Esophagus muscularis mucosa (tissue), 4 donors: ENCODE measurements around the gene TGFBR3. TPM values are rescaled to one million over a fixed set of nuclear protein-coding genes. Genes with fewer than 3 reads are reported as not detected.
A peak's percentile ranks its signal among the peaks of the same experiment; 100 is the strongest.

Experiments
- DNase-seq: peaks from one replicate; pipeline ENCODE4 v3.0.0-alpha.2; 2017; ENCODE audit errors: extremely low spot score
- H3K27ac ChIP-seq, 4 donors: fragments of 200-600 bp; sonication (generic); replicated peaks in 1 of 4; 1 replicate in 3 of 4; 2 replicates in 1 of 4; pipeline ENCODE4 v1.5.1; 2016 to 2019; ENCODE audit warnings: mild to moderate bottlenecking in 1 of 4
- H3K27me3 ChIP-seq, 4 donors: fragments of 200-600 bp; sonication (generic); one replicate each; pipeline versions ENCODE4 v1.5.1 to v1.6.0; 2016 to 2019
- H3K36me3 ChIP-seq, 4 donors: fragments of 200-600 bp; sonication (generic); one replicate each; pipeline ENCODE4 v1.5.1; 2016 to 2019
- H3K4me1 ChIP-seq, 4 donors: fragments of 200-600 bp; sonication (generic); one replicate each; pipeline ENCODE4 v1.5.1; 2016 to 2019
- H3K4me3 ChIP-seq, 4 donors: fragments of 200-600 bp; sonication (generic); 1 replicate in 2 of 4; 2 replicates in 2 of 4; pipeline ENCODE4 v1.5.1; 2016 to 2019; ENCODE audit warnings: mild to moderate bottlenecking in 4 of 4, moderate library complexity in 1 of 4
- H3K9me3 ChIP-seq, 4 donors: fragments of 200-600 bp; sonication (generic); 1 replicate in 3 of 4; 2 replicates in 1 of 4; pipeline ENCODE4 v1.5.1; 2016 to 2019
- CTCF ChIP-seq, 3 experiments: fragments of 200-600 bp in 2 of 3; fragments of 450-650 bp in 1 of 3; sonication (generic) in 2 of 3; IDR thresholded peaks; one replicate each; pipeline ENCODE4 v1.5.1; 2017 to 2019; ENCODE audit warnings: antibody characterized with exemption in 3 of 3, mild to moderate bottlenecking in 2 of 3, moderate library complexity in 1 of 3
- EP300 ChIP-seq: sonication (generic); formaldehyde crosslinking; IDR thresholded peaks from one replicate; pipeline ENCODE4 v1.6.1; 2017; ENCODE audit warnings: antibody characterized with exemption
- POLR2A ChIP-seq: fragments of 450-650 bp; IDR thresholded peaks from one replicate; pipeline ENCODE4 v1.6.1; 2017; ENCODE audit warnings: antibody characterized with exemption, moderate library complexity, mild to moderate bottlenecking, low read depth
- POLR2AphosphoS5 ChIP-seq, 2 donors: sonication (generic); formaldehyde crosslinking; IDR thresholded peaks; one replicate each; pipeline ENCODE4 v1.6.1; 2017; ENCODE audit warnings: antibody characterized with exemption in 2 of 2
- WGBS: methylation state at CpG from one replicate; pipeline ENCODE4 v1.1.5; 2018; 5-methylcytosine and 5-hydroxymethylcytosine counted together
- intact Hi-C: fragments of 100-400 bp; cut with DNase I; formaldehyde crosslinking; loops from one replicate; pipeline ENCODE4 v1.15.1; 2023
- total RNA-seq, 4 donors: library from RNA; depleted of rRNA; stranded (reverse); fragments of >200 nt; gene quantifications; one replicate each; pipeline versions ENCODE4 v1.1.0 to v1.2.1, GENCODE V29; 2016

TGFBR3 gene
- total RNA-seq, 4 donors from 2014 or later: 176 to 262 (median 188) TPM

- Histone ChIP-seq H3K4me3 (no peak overlapping the region), H3K4me1 (peaks cover 68 to 96% (median 92%) of the 10 kb centered on the region in 4 donors), H3K27me3 (no peaks in the 10 kb centered on the region), H3K9me3 (no peaks in the 10 kb centered on the region), H3K27ac (peak overlapping the region; percentile 81 to 90 (median 87)), H3K36me3 (peaks cover 0 to 11% (median 9%) of the 10 kb centered on the region in 4 donors)
- DNase-seq: no peak
- intact Hi-C loops: no loop called here
- TF ChIP-seq CTCF (IDR thresholded peaks at IDR 0.05) (no peak), POLR2AphosphoS5 (IDR thresholded peaks at IDR 0.05) (no peak), POLR2A (no peak), EP300 (no peak)
- WGBS: 97% methylated on average over 5 of the region's 5 CpGs
Measured at GRCh38 chr1:91741301-91741700, 144.7 kb downstream of the TGFBR3 start.

GRCh38 chr1:91737650-91738049, 148.3 kb downstream of the TGFBR3 start:
- Histone ChIP-seq H3K27ac (peak overlapping the region; percentile 79 to 90 (median 87)), H3K27me3 (no peaks in the 10 kb centered on the region), H3K36me3 (peaks cover 0 to 20% (median 11%) of the 10 kb centered on the region in 4 donors), H3K4me1 (peaks cover 62 to 96% (median 92%) of the 10 kb centered on the region in 4 donors), H3K9me3 (no peaks in the 10 kb centered on the region), H3K4me3 (no peak overlapping the region)
- DNase-seq: no peak
- 87% methylated on average over 4 of the region's 4 CpGs for WGBS
- no peak for TF ChIP-seq CTCF (IDR thresholded peaks at IDR 0.05)
- no peak for TF ChIP-seq EP300
- TF ChIP-seq POLR2AphosphoS5 (IDR thresholded peaks at IDR 0.05): no peak
- TF ChIP-seq POLR2A: no peak
- intact Hi-C loops: loop anchor here (5.0 kb wide), 1 partner anchor 90 kb away; no protein-coding TSS in a partner anchor

GRCh38 chr1:91736715-91737615, 149.0 kb downstream of the TGFBR3 start:
- peak; percentile 52 for TF ChIP-seq EP300
- no peak for TF ChIP-seq CTCF (IDR thresholded peaks at IDR 0.05)
- no peak for TF ChIP-seq POLR2A
- peak; percentile 79 to 88 for TF ChIP-seq POLR2AphosphoS5 (IDR thresholded peaks at IDR 0.05)
- H3K4me1 ChIP-seq: peaks cover 62 to 96% (median 92%) of the 10 kb centered on the region in 4 donors
- intact Hi-C loops: loop anchor here (5.0 kb wide), 1 partner anchor 90 kb away; no protein-coding TSS in a partner anchor
- H3K27ac ChIP-seq: peak overlapping the region; percentile 79 to 90 (median 87)
- no peaks in the 10 kb centered on the region for H3K9me3 ChIP-seq
- peaks cover 0 to 20% (median 11%) of the 10 kb centered on the region in 4 donors for H3K36me3 ChIP-seq
- 30% methylated on average over 10 of the region's 13 CpGs for WGBS
- peak overlapping the region in 2 of 4 donors; percentile 20 to 37 for H3K4me3 ChIP-seq
- no peaks in the 10 kb centered on the region for H3K27me3 ChIP-seq
- no peak for DNase-seq

- H3K36me3 ChIP-seq: peaks cover 0 to 20% (median 11%) of the 10 kb centered on the region in 4 donors
- H3K4me1 ChIP-seq: peaks cover 62 to 96% (median 92%) of the 10 kb centered on the region in 4 donors
- H3K27me3 ChIP-seq: no peaks in the 10 kb centered on the region
- DNase-seq: no peak
- peak overlapping the region; percentile 79 to 90 (median 87) for H3K27ac ChIP-seq
- peak in 1 of 3 experiments; percentile 14 for TF ChIP-seq CTCF (IDR thresholded peaks at IDR 0.05)
- TF ChIP-seq EP300: peak; percentile 91
- no peak for TF ChIP-seq POLR2A
- peak in 1 of 2 donors; percentile 50 for TF ChIP-seq POLR2AphosphoS5 (IDR thresholded peaks at IDR 0.05)
- intact Hi-C loops: loop anchor here (5.0 kb wide), 1 partner anchor 91 kb away; no protein-coding TSS in a partner anchor
- peak overlapping the region in 2 of 4 donors; percentile 20 to 37 for H3K4me3 ChIP-seq
- 33% methylated on average over 8 of the region's 8 CpGs for WGBS
- no peaks in the 10 kb centered on the region for H3K9me3 ChIP-seq
Measured at GRCh38 chr1:91736146-91736714, 149.7 kb downstream of the TGFBR3 start.
